Hepatocyte (in vitro differentiated cells): ENCODE measurements around the gene C2orf74. TPM values are rescaled to one million over a fixed set of nuclear protein-coding genes. Genes with fewer than 3 reads are reported as not detected.

Experiments
- DNase-seq: peaks from one replicate; pipeline ENCODE4 v3.0.0-alpha.2; 2016; ENCODE audit warnings: low spot score
- H2AFZ ChIP-seq: fragments of 200-600 bp; sonication (generic); 2 replicates; pipeline ENCODE4 v1.6.0; 2016; ENCODE audit warnings: antibody characterized with exemption, mild to moderate bottlenecking
- H3K27ac ChIP-seq: fragments of 200-600 bp; sonication (generic); 2 replicates; pipeline ENCODE4 v1.5.1; 2016; ENCODE audit warnings: mild to moderate bottlenecking
- H3K27me3 ChIP-seq: fragments of 200-600 bp; sonication (generic); 2 replicates; pipeline ENCODE4 v1.6.1; 2016
- H3K36me3 ChIP-seq: fragments of 200-600 bp; sonication (generic); replicated peaks from 2 replicates; pipeline ENCODE4 v1.5.1; 2016; ENCODE audit warnings: low read depth; ENCODE audit not compliant: insufficient read depth
- H3K4me1 ChIP-seq: fragments of 200-600 bp; sonication (generic); 2 replicates; pipeline ENCODE4 v1.5.1; 2016; ENCODE audit warnings: mild to moderate bottlenecking, moderate library complexity; ENCODE audit not compliant: insufficient read depth
- H3K4me2 ChIP-seq: fragments of 200-600 bp; sonication (generic); 2 replicates; pipeline ENCODE4 v1.6.0; 2016
- H3K4me3 ChIP-seq: fragments of 200-600 bp; sonication (generic); 2 replicates; pipeline ENCODE4 v1.5.1; 2016; ENCODE audit warnings: mild to moderate bottlenecking
- H3K79me2 ChIP-seq: fragments of 200-600 bp; sonication (generic); 2 replicates; pipeline ENCODE4 v1.6.0; 2017; ENCODE audit warnings: mild to moderate bottlenecking
- H3K9me2 ChIP-seq: fragments of 200-600 bp; sonication (generic); replicated peaks from 2 replicates; pipeline ENCODE4 v1.6.0; 2017; ENCODE audit warnings: mild to moderate bottlenecking; ENCODE audit not compliant: insufficient read depth
- H3K9me3 ChIP-seq: fragments of 200-600 bp; sonication (generic); 2 replicates; pipeline ENCODE4 v1.5.1; 2016; ENCODE audit warnings: low read depth, mild to moderate bottlenecking
- H4K20me1 ChIP-seq: fragments of 200-600 bp; sonication (generic); 2 replicates; pipeline ENCODE4 v1.6.0; 2016; ENCODE audit warnings: mild to moderate bottlenecking; ENCODE audit not compliant: insufficient read depth, poor library complexity, severe bottlenecking
- CTCF ChIP-seq: fragments of 200-600 bp; sonication (generic); IDR thresholded peaks from 2 replicates; pipeline ENCODE4 v1.5.1; 2016; ENCODE audit warnings: antibody characterized with exemption, mild to moderate bottlenecking; ENCODE audit not compliant: poor library complexity
- EZH2 ChIP-seq: fragments of 200-600 bp; sonication (generic); IDR thresholded peaks from 2 replicates; pipeline ENCODE4 v1.6.1; 2016; ENCODE audit warnings: antibody characterized with exemption, mild to moderate bottlenecking, borderline replicate concordance
- EZH2phosphoT487 ChIP-seq: fragments of 200-600 bp; sonication (generic); IDR thresholded peaks from one replicate; pipeline ENCODE4 v1.6.1; 2018; ENCODE audit warnings: antibody characterized with exemption, mild to moderate bottlenecking, low read depth, moderate library complexity; ENCODE audit not compliant: unreplicated experiment, severe bottlenecking
- WGBS: methylation state at CpG from one replicate; pipeline ENCODE4 v1.1.6; 2016; ENCODE audit warnings: low lambda C conversion rate; ENCODE audit errors: missing lambda C conversion rate; 5-methylcytosine and 5-hydroxymethylcytosine counted together
- polyA plus RNA-seq: library from polyadenylated mRNA; unstranded; fragments of >200 nt; fragmentation: Nextera tagmentation; extraction: Ambion mirVana; gene quantifications from 2 replicates; pipeline ENCODE4 v1.2.1, GENCODE V29; 2016
- total RNA-seq: library from RNA; depleted of rRNA; stranded (reverse); fragments of >200 nt; gene quantifications from 2 replicates; pipeline ENCODE4 v1.2.3, GENCODE V29; 2014

The C2orf74 gene
- total RNA-seq (5.1 and 6.2 TPM in 2 replicates), polyA plus RNA-seq (10.2 and 12.4 TPM in 2 replicates)

GRCh38 chr2:61161888-61162287, at the start of gene C2orf74:
C2orf74 (plus strand) TSS chr2:61162188; CDS start chr2:61162515, 327 bp downstream.
- no peak within 1 kb of the TSS for H3K4me2 ChIP-seq
- H3K4me1 ChIP-seq: no peaks in the 10 kb centered on the region
- H3K27me3 ChIP-seq: no peaks in the 10 kb centered on the region
- no peaks in the 10 kb centered on the region for H3K9me3 ChIP-seq
- no peaks in the 10 kb centered on the region for H4K20me1 ChIP-seq
- no peaks in the 10 kb centered on the region for H3K9me2 ChIP-seq
- DNase-seq: no peak
- no peak within 1 kb of the TSS for H3K4me3 ChIP-seq
- H3K79me2 ChIP-seq: no peaks in the 10 kb centered on the region
- H3K36me3 ChIP-seq: no peaks in the 10 kb centered on the region
- H2AFZ ChIP-seq: no peak within 1 kb of the TSS
- no peak for TF ChIP-seq CTCF
- no peak for TF ChIP-seq EZH2
- TF ChIP-seq EZH2phosphoT487: no peak
- H3K27ac ChIP-seq: no peak within 1 kb of the TSS
- WGBS: 94% methylated on average over 5 of the region's 5 CpGs

DNA sequence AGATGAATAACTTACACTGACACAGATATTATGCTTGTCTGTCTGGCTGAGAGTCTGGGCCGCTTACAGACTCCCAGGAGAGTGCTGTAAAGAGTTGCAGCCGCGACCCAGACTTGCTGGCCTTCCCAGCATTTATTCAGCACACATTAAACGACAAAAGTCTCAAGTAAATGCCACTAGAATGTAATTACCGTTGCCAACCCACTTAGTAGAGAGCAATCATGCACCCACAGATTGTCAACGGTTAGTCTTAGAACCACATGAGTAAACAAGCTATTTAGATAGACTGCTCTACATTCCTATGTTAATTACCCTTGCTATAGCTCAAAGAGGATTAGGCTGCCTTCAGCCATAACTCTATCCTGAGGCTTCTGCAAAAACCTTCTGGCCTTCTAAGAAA, 47.8 kb upstream of the C2orf74 start:
- Histone ChIP-seq H3K27ac (no peak overlapping the region), H3K9me2 (no peaks in the 10 kb centered on the region), H3K36me3 (no peaks in the 10 kb centered on the region), H4K20me1 (no peaks in the 10 kb centered on the region), H3K4me2 (no peak overlapping the region), H3K9me3 (no peaks in the 10 kb centered on the region), H3K4me1 (no peaks in the 10 kb centered on the region), H3K79me2 (no peaks in the 10 kb centered on the region), H3K27me3 (no peaks in the 10 kb centered on the region), H3K4me3 (no peak overlapping the region), H2AFZ (no peak overlapping the region)
- no peak for DNase-seq
- WGBS: 87% methylated on average over 6 of the region's 6 CpGs
- no peak for TF ChIP-seq EZH2phosphoT487
- TF ChIP-seq EZH2: no peak
- no peak for TF ChIP-seq CTCF

DNA sequence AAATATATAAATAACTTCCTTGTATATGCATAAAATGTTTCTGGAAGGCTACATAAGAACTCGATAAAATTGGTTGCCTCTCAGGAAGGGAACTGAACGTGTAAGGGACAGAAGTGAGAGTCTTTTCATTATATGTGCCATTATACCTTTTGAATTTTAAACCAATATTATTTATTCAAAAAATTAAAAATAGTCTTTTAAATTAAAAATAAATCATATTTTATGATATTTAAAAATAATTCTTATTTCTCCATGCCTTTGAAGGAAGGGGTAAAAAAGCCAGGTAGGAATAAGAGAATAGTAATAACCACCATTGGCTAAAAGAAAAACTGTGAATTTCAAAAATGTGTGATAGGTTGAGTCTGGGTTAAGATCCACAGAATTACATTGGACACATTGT, 45.7 kb upstream of the C2orf74 start:
- Histone ChIP-seq H3K27ac (no peak overlapping the region), H3K79me2 (no peaks in the 10 kb centered on the region), H3K4me1 (no peaks in the 10 kb centered on the region), H3K4me2 (no peak overlapping the region), H3K9me3 (no peaks in the 10 kb centered on the region), H2AFZ (no peak overlapping the region), H3K4me3 (no peak overlapping the region), H3K36me3 (no peaks in the 10 kb centered on the region), H3K27me3 (no peaks in the 10 kb centered on the region), H3K9me2 (no peaks in the 10 kb centered on the region), H4K20me1 (no peaks in the 10 kb centered on the region)
- no peak for DNase-seq
- 95% methylated on average over 2 of the region's 2 CpGs for WGBS
- no peak for TF ChIP-seq CTCF
- TF ChIP-seq EZH2phosphoT487: no peak
- no peak for TF ChIP-seq EZH2

DNA sequence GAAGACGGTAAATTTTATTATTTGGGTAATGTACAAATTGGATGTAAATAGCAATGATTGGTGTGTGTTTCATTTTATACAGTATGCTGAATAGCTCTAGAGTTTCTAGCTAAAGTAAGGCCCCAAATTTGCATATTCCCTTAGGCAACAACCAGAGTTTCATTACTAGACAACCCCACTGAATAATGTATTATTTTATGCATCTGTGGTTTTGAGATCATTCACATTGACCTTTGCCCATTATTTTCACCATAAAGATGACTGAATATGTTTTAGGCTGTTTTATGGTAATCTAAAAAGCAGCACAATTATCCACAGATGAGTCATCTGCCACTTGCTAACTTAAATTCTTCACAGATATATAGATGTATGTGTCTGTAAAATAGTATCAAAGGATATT, 44.5 kb upstream of the C2orf74 start:
- Histone ChIP-seq H3K4me3 (no peak overlapping the region), H3K4me2 (no peak overlapping the region), H4K20me1 (no peaks in the 10 kb centered on the region), H3K4me1 (no peaks in the 10 kb centered on the region), H3K9me3 (no peaks in the 10 kb centered on the region), H3K9me2 (no peaks in the 10 kb centered on the region), H3K27me3 (no peaks in the 10 kb centered on the region), H3K36me3 (no peaks in the 10 kb centered on the region), H3K27ac (no peak overlapping the region), H3K79me2 (no peaks in the 10 kb centered on the region), H2AFZ (no peak overlapping the region)
- 100% methylated on average over 1 of the region's 1 CpG for WGBS
- TF ChIP-seq EZH2 (no peak), CTCF (no peak), EZH2phosphoT487 (no peak)
- no peak for DNase-seq
